Measurements from ENCODE around the gene SAXO1. TPM values are rescaled to one million over a fixed set of nuclear protein-coding genes. Genes with fewer than 3 reads are reported as not detected.

The SAXO1 gene
- total RNA-seq, 1 donor from 2014 or later: not detected

- DNase-seq (ENCODE audit: low read depth) (no peak), FAIRE-seq (no peak)
- Histone ChIP-seq H3K9me3 (ENCODE audit: insufficient read depth, low read depth, low read length) (no peaks in the 10 kb centered on the region), H3K4me1 (ENCODE audit: insufficient read depth, low read length) (peaks cover 29% of the 10 kb centered on the region), H3K36me3 (ENCODE audit: insufficient read depth, low read length) (peaks cover 11% of the 10 kb centered on the region), H3K4me3 (ENCODE audit: insufficient read depth, low read depth, low read length) (no peak overlapping the region), H3K4me2 (ENCODE audit: low read length) (peak overlapping the region; percentile 18), H3K27ac (ENCODE audit: low read depth, low read length) (no peak overlapping the region), H3K27me3 (ENCODE audit: insufficient read depth, low read length) (no peaks in the 10 kb centered on the region), H3K9ac (ENCODE audit: low read length) (no peak overlapping the region), H4K20me1 (ENCODE audit: insufficient read depth, low read length) (no peaks in the 10 kb centered on the region), H3K79me2 (ENCODE audit: insufficient read depth, low read length) (no peaks in the 10 kb centered on the region), H2AFZ (ENCODE audit: low read depth, low read length) (no peak overlapping the region)
- Mint-ChIP-seq H3K36me3 (ENCODE audit: low read depth, unreplicated experiment) (no peaks in the 10 kb centered on the region), H3K4me3 (ENCODE audit: unreplicated experiment) (no peak overlapping the region), H3K27ac (ENCODE audit: unreplicated experiment) (no peak overlapping the region), H3K27me3 (ENCODE audit: low read depth, unreplicated experiment) (no peaks in the 10 kb centered on the region), H3K4me1 (ENCODE audit: low read depth, unreplicated experiment) (peaks cover 22% of the 10 kb centered on the region), H3K9me3 (ENCODE audit: unreplicated experiment) (no peaks in the 10 kb centered on the region)
- TF ChIP-seq CTCF (IDR thresholded peaks at IDR 0.05; ENCODE audit: insufficient read depth, low read depth, low read length): no peak
- TF ChIP-seq EZH2 (IDR thresholded peaks at IDR 0.05; ENCODE audit: insufficient read depth, low read length): no peak
Observed at GRCh38 chr9:18910916-18911315, 122.1 kb downstream of the SAXO1 start.

DNA sequence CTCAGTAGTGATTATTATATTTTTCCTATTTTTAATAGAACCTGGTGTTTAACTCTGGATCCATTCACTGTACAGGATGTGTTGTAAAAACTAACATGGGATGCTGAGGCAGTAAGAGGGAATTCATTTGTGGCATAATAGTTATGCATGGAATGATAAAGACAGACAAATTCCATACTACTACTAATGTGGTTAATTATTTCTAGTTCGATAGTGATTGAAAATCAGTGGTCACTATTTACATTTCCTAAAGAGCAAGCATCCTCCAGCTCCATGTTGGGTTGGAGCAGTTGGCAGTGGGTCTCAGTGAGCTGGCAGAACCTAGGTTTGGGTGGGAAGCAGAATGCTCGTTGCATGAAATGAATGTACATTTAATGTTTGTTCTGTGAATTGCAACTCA is 122.6 kb downstream of the SAXO1 start:
- peaks cover 11% of the 10 kb centered on the region for H3K36me3 ChIP-seq (ENCODE audit: insufficient read depth, low read length)
- H3K4me2 ChIP-seq (ENCODE audit: low read length): peak overlapping the region; percentile 18
- peaks cover 27% of the 10 kb centered on the region for H3K4me1 Mint-ChIP-seq (ENCODE audit: low read depth, unreplicated experiment)
- H2AFZ ChIP-seq (ENCODE audit: low read depth, low read length): no peak overlapping the region
- H3K27me3 ChIP-seq (ENCODE audit: insufficient read depth, low read length): no peaks in the 10 kb centered on the region
- TF ChIP-seq CTCF (IDR thresholded peaks at IDR 0.05; ENCODE audit: insufficient read depth, low read depth, low read length): no peak
- TF ChIP-seq EZH2 (IDR thresholded peaks at IDR 0.05; ENCODE audit: insufficient read depth, low read length): no peak
- FAIRE-seq: no peak
- no peaks in the 10 kb centered on the region for H3K27me3 Mint-ChIP-seq (ENCODE audit: low read depth, unreplicated experiment)
- no peak overlapping the region for H3K4me3 Mint-ChIP-seq (ENCODE audit: unreplicated experiment)
- H3K4me3 ChIP-seq (ENCODE audit: insufficient read depth, low read depth, low read length): no peak overlapping the region
- DNase-seq (ENCODE audit: low read depth): peak; percentile 65
- H3K9ac ChIP-seq (ENCODE audit: low read length): no peak overlapping the region
- H3K4me1 ChIP-seq (ENCODE audit: insufficient read depth, low read length): peaks cover 34% of the 10 kb centered on the region
- no peak overlapping the region for H3K27ac Mint-ChIP-seq (ENCODE audit: unreplicated experiment)
- no peaks in the 10 kb centered on the region for H3K79me2 ChIP-seq (ENCODE audit: insufficient read depth, low read length)
- H4K20me1 ChIP-seq (ENCODE audit: insufficient read depth, low read length): no peaks in the 10 kb centered on the region
- no peaks in the 10 kb centered on the region for H3K9me3 Mint-ChIP-seq (ENCODE audit: unreplicated experiment)
- H3K27ac ChIP-seq (ENCODE audit: low read depth, low read length): no peak overlapping the region
- no peaks in the 10 kb centered on the region for H3K36me3 Mint-ChIP-seq (ENCODE audit: low read depth, unreplicated experiment)
- H3K9me3 ChIP-seq (ENCODE audit: insufficient read depth, low read depth, low read length): no peaks in the 10 kb centered on the region

DNA sequence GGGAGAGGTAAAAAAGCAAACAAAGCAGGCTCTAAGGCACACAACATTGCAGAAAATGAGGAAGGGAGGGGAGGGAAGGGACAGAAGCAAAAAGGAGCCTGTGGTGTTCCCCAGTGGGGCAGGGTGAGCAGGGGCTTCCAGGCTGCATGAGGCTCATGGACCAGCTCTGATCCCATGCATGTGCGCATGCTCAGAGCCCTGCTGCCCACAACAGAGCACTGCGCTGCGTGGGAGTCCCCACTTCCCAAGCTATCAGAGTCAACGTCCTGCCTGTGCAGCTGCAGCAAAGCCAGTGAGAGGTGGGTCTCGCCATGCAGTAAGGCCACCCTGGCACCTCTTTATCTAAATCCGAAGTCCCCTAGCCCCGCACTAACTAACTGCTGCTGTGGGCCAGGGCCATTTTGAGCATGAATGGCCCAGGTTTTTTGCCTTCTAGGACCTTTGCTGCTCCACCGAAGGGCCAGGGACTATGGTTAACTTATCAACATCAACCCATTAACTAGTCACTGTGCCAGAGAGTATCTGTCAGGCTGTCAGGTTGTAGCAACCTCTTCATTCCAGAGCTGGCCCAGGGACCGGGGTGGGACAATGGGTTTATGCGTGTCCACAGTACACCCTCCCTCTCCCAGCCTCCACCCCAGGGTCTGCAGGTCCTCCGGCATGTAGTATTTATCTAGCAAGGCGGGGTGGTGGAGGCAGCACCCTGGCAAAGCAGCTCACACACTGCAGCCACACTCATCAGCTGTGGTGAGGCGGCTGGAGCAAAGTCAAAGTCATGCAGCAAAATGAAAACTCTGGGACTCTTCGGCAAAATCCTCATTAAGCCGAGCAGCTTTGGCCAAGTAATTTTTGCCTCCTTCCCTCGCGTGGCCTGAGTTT is 123.6 kb downstream of the SAXO1 start:
- TF ChIP-seq EZH2 (IDR thresholded peaks at IDR 0.05; ENCODE audit: insufficient read depth, low read length): no peak
- Histone ChIP-seq H3K4me1 (ENCODE audit: insufficient read depth, low read length) (peaks cover 44% of the 10 kb centered on the region), H3K9ac (ENCODE audit: low read length) (no peak overlapping the region), H3K4me2 (ENCODE audit: low read length) (no peak overlapping the region), H3K27me3 (ENCODE audit: insufficient read depth, low read length) (no peaks in the 10 kb centered on the region), H3K79me2 (ENCODE audit: insufficient read depth, low read length) (no peaks in the 10 kb centered on the region), H4K20me1 (ENCODE audit: insufficient read depth, low read length) (no peaks in the 10 kb centered on the region), H3K27ac (ENCODE audit: low read depth, low read length) (no peak overlapping the region), H3K36me3 (ENCODE audit: insufficient read depth, low read length) (peaks cover 11% of the 10 kb centered on the region), H3K4me3 (ENCODE audit: insufficient read depth, low read depth, low read length) (no peak overlapping the region), H2AFZ (ENCODE audit: low read depth, low read length) (no peak overlapping the region), H3K9me3 (ENCODE audit: insufficient read depth, low read depth, low read length) (no peaks in the 10 kb centered on the region)
- no peaks in the 10 kb centered on the region for H3K36me3 Mint-ChIP-seq (ENCODE audit: low read depth, unreplicated experiment)
- H3K27me3 Mint-ChIP-seq (ENCODE audit: low read depth, unreplicated experiment): no peaks in the 10 kb centered on the region
- no peak overlapping the region for H3K4me3 Mint-ChIP-seq (ENCODE audit: unreplicated experiment)
- H3K27ac Mint-ChIP-seq (ENCODE audit: unreplicated experiment): no peak overlapping the region
- FAIRE-seq (no peak), DNase-seq (ENCODE audit: low read depth) (no peak)
- no peaks in the 10 kb centered on the region for H3K9me3 Mint-ChIP-seq (ENCODE audit: unreplicated experiment)
- H3K4me1 Mint-ChIP-seq (ENCODE audit: low read depth, unreplicated experiment): peaks cover 32% of the 10 kb centered on the region
